GM21528 (cell line): ENCODE data around the gene MTMR11.
"Not testable (repeated sequence)": the region's sequence is repeated elsewhere in the genome, so short reads cannot be mapped to it uniquely, and the experiment has no call there.

ENCODE experiments used
- ATAC-seq: cut with Tn5 transposase; IDR thresholded peaks from one replicate; pipeline ENCODE4 v1.9.1; 2021; ENCODE audit warnings: mild to moderate bottlenecking, moderate library complexity; ENCODE audit not compliant: unreplicated experiment, low FRiP score

MTMR11 gene

GRCh38 chr1:149906570-149907075 is 30.1 kb downstream of the MTMR11 start:
- ATAC-seq, result no peak

GRCh38 chr1:149903836-149904491 is 32.7 kb downstream of the MTMR11 start:
- no peak for ATAC-seq

- ATAC-seq, result peak; percentile 90
These were observed 37.0 kb downstream of the MTMR11 start, which contains the start of gene BOLA1 for GRCh38 chr1:149899460-149900284. BOLA1 (plus strand) TSS chr1:149899568; CDS start chr1:149900060, 492 bp downstream.

GRCh38 chr1:149896575-149896974 is 40.1 kb downstream of the MTMR11 start:
- no peak for ATAC-seq

GRCh38 chr1:149888999-149889289 is 47.7 kb downstream of the MTMR11 start:
- ATAC-seq, result no peak

GRCh38 chr1:149888247-149888998 is 48.3 kb downstream of the MTMR11 start:
- peak; percentile 17 for ATAC-seq

- ATAC-seq, result peak; percentile 43
These were observed 49.0 kb downstream of the MTMR11 start for GRCh38 chr1:149887456-149888246.

- not testable (repeated sequence) for ATAC-seq
These were observed 49.6 kb downstream of the MTMR11 start for GRCh38 chr1:149887196-149887455.

- peak; percentile 62 for ATAC-seq
These were observed 50.1 kb downstream of the MTMR11 start for GRCh38 chr1:149886396-149887195.

- ATAC-seq, result not testable (repeated sequence)
These were observed 50.6 kb downstream of the MTMR11 start for GRCh38 chr1:149886121-149886395.

GRCh38 chr1:149885339-149886120 is 51.1 kb downstream of the MTMR11 start:
- no peak for ATAC-seq

GRCh38 chr1:149884433-149885338 is 52.0 kb downstream of the MTMR11 start:
- ATAC-seq, result no peak

GRCh38 chr1:149883598-149884247 is 53.0 kb downstream of the MTMR11 start:
- no peak for ATAC-seq

GRCh38 chr1:149881876-149882275 is 54.8 kb downstream of the MTMR11 start:
- ATAC-seq, result no peak

GRCh38 chr1:149879556-149879955 is 57.1 kb downstream of the MTMR11 start:
- ATAC-seq, result no peak
